Astrocyte of the spinal cord (primary cell): ENCODE results near the gene ATRNL1.

Source experiments
- DNase-seq: peaks from one replicate; pipeline ENCODE4 v3.0.0; 2011; ENCODE audit warnings: low read depth, low spot score
- H3K4me3 ChIP-seq: 2 replicates; pipeline ENCODE4 v1.5.1; 2011; ENCODE audit warnings: low read depth, mild to moderate bottlenecking, low read length, moderate library complexity
- in situ Hi-C: cut with HindIII; loops from 2 replicates; pipeline ENCODE4 v1.10.0; 2017; ENCODE audit warnings: low sequenced_read_pairs
- TF ChIP-seq, protein P1 (sequence below): IDR thresholded peaks from 2 replicates; pipeline ENCODE4 v1.5.1; 2012; ENCODE audit warnings: low read depth, mild to moderate bottlenecking, low read length, inconsistent platforms

Gene ATRNL1

DNA sequence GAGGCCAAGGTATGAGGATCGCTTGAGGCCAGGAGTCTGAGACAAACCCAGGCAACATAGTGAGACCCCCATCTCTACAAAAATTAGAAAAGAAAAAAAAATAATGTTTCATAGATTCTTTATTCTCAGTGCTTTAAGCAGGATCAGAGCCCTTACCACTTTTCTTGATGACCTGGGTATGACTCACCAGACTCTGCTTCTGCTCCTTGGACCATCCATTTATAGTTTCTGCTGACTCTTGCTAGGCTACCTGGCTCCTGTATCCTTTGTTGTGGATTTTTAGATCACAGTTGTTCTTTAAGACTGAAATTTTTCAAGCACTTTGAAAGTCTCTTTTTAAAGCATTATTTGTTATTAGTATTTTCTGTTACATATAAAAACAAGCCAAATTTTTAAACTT lies 768.7 kb downstream of the ATRNL1 start:
- peak; percentile 32 for DNase-seq
- no peak overlapping the region for H3K4me3 ChIP-seq
- TF ChIP-seq, protein P1, sequence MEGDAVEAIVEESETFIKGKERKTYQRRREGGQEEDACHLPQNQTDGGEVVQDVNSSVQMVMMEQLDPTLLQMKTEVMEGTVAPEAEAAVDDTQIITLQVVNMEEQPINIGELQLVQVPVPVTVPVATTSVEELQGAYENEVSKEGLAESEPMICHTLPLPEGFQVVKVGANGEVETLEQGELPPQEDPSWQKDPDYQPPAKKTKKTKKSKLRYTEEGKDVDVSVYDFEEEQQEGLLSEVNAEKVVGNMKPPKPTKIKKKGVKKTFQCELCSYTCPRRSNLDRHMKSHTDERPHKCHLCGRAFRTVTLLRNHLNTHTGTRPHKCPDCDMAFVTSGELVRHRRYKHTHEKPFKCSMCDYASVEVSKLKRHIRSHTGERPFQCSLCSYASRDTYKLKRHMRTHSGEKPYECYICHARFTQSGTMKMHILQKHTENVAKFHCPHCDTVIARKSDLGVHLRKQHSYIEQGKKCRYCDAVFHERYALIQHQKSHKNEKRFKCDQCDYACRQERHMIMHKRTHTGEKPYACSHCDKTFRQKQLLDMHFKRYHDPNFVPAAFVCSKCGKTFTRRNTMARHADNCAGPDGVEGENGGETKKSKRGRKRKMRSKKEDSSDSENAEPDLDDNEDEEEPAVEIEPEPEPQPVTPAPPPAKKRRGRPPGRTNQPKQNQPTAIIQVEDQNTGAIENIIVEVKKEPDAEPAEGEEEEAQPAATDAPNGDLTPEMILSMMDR, result no peak
- in situ Hi-C loops, result no loop called here

DNA sequence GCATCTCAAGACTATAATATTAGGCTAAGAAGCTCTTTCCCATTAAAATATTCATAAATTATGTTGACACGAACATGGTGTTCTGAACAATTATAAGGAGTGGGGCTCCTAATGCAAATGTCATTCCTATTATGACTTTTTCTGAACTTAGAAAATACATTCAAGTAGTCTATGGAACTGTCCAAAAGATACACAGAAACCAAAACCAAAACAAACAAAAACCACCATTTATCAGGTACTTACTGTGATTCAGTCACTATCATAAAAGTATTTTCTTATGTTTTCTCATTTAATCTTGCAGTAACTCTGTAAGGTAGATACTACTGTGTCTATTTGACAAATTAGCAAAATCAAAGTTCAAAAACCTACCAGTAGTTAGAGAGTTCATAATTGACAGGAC lies 773.0 kb downstream of the ATRNL1 start:
- H3K4me3 ChIP-seq, result no peak overlapping the region
- TF ChIP-seq, protein P1, result no peak
- DNase-seq, result no peak
- in situ Hi-C loops, result no loop called here

DNA sequence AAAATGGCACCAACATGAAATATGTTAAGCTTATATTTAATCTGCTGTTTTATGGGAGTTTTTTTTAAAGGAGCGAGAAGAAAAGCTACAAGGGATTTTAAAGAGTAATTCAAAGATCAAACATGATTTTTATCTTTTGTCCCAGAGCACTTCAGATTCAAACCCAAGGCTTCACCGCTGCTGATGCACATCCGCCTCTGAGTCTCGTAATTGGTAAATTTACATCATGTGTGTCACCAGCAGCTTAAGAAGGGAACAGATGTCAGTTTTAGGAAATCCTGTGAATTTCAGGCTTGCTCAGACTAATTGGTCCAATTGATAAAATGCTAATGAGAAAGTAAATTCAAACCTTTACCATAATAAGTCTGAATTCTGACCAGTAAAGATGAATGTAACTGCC lies 773.5 kb downstream of the ATRNL1 start:
- DNase-seq, result no peak
- no peak overlapping the region for H3K4me3 ChIP-seq
- TF ChIP-seq, protein P1, result no peak
- in situ Hi-C loops, result no loop called here

DNA sequence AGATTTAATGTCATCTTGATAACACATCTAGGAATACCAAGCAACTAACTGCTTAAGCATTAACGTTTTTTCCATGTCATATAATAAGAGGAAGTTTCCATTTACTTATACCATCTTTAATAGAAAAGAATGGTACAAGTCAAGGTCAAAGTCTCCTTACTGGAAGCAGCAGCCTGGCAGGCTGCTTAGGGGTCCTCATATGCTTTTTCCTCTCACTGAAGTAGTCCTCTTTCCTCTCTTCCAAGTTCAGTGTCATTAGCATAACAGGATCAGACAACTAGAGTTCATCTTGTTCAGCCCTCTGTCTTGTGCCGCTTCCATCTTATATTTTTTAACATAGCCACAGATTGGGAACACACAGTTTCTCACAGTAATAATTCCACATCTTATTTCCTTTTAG lies 774.1 kb downstream of the ATRNL1 start:
- TF ChIP-seq, protein P1, result no peak
- no peak for DNase-seq
- in situ Hi-C loops, result no loop called here
- H3K4me3 ChIP-seq, result no peak overlapping the region

DNA sequence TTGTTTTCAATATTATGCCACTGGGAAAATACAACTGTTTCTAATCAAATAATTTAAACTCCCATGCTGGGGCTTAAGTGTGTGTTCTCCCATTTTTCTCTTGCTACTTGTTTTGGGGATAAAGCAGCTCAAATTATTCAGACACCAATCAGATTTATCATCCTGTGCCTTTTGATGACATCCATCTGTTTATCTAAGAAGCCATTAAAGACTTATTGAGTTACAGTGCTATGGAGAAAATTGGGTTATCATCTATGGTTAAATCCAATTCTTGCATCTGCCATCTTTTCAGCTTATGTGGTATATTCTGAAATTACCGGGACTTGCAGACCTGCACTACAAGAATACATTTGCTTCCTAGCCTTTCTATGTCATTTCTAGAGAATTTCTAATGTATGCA lies 778.7 kb downstream of the ATRNL1 start:
- in situ Hi-C loops, result no loop called here
- DNase-seq, result no peak
- TF ChIP-seq, protein P1, result no peak
- no peak overlapping the region for H3K4me3 ChIP-seq

DNA sequence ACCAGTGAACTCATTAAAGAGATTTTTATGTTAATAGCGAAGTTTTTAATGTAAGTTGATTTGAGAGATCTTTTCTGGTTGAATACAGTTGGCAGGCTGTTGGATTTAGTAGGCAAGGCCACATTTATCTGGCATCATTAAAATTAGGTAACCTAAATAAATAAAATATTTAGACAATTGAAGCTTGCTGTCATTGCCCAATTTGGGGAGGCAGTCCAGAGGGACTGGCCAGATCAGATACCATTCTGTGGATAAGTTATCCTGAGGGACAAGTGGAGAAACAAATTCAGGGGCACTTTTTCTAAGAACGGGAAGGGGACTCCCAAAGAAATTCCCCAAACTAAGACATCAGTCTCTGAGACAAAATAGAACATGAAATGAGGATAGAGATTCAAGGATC lies 782.0 kb downstream of the ATRNL1 start:
- DNase-seq, result no peak
- in situ Hi-C loops, result no loop called here
- TF ChIP-seq, protein P1, result no peak
- H3K4me3 ChIP-seq, result no peak overlapping the region
